ENCODE measurements around the gene LTBP1. TPM values are rescaled to one million over a fixed set of nuclear protein-coding genes. Genes with fewer than 3 reads are reported as not detected.

The LTBP1 gene
- total RNA-seq, 1 experiment from 2014 or later, result 12.5 TPM

- in situ Hi-C loops (cut with HindIII; ENCODE audit: low pct_unique_long_range_greater_than_20kb, low sequenced_read_pairs) (no loop called here), intact Hi-C loops (cut with micrococcal nuclease; ENCODE audit: unreplicated experiment) (no loop called here)
- Histone ChIP-seq H3K27me3 (ENCODE audit: control insufficient read depth, insufficient read depth, low read length) (no peaks in the 10 kb centered on the region), H3K4me1 (ENCODE audit: control insufficient read depth, insufficient read depth, low read length) (no peaks in the 10 kb centered on the region), H3K4me3 (ENCODE audit: low read depth in 2 of 2, low read length in 2 of 2) (no peak overlapping the region), H3K36me3 (ENCODE audit: control insufficient read depth, insufficient read depth, low read length) (no peaks in the 10 kb centered on the region), H3K9me3 (ENCODE audit: control insufficient read depth, insufficient read depth, low read depth, low read length) (no peaks in the 10 kb centered on the region), H3K27ac (ENCODE audit: low read length) (no peak overlapping the region)
- TF ChIP-seq TCF7L2 (IDR thresholded peaks at IDR 0.05; ENCODE audit: low read depth, low read length) (no peak), POLR2AphosphoS5 (IDR thresholded peaks at IDR 0.05; ENCODE audit: low read depth, low read length) (no peak), CTCF (IDR thresholded peaks at IDR 0.05) (no peak), REST (IDR thresholded peaks at IDR 0.05; ENCODE audit: insufficient read depth in 1 of 2, low read depth in 2 of 2, low read length in 1 of 2) (no peak), SIN3A (IDR thresholded peaks at IDR 0.05; ENCODE audit: borderline replicate concordance, insufficient read depth, low read depth, low read length) (no peak)
- ChIA-PET CTCF (no interaction called here), POLR2A (no interaction called here)
- ATAC-seq (no peak), DNase-seq (ENCODE audit: low read depth, low spot score) (no peak)
- no TSS peak for BruUV-seq (replicated peaks)
Measured at GRCh38 chr2:33042265-33042664, 95.5 kb downstream of the LTBP1 start.

GRCh38 chr2:33042819-33043218, 96.1 kb downstream of the LTBP1 start:
- Histone ChIP-seq H3K4me3 (ENCODE audit: low read depth in 2 of 2, low read length in 2 of 2) (no peak overlapping the region), H3K9me3 (ENCODE audit: control insufficient read depth, insufficient read depth, low read depth, low read length) (no peaks in the 10 kb centered on the region), H3K27ac (ENCODE audit: low read length) (no peak overlapping the region), H3K27me3 (ENCODE audit: control insufficient read depth, insufficient read depth, low read length) (no peaks in the 10 kb centered on the region), H3K36me3 (ENCODE audit: control insufficient read depth, insufficient read depth, low read length) (no peaks in the 10 kb centered on the region), H3K4me1 (ENCODE audit: control insufficient read depth, insufficient read depth, low read length) (no peaks in the 10 kb centered on the region)
- intact Hi-C loops (cut with micrococcal nuclease; ENCODE audit: unreplicated experiment) (no loop called here), in situ Hi-C loops (cut with HindIII; ENCODE audit: low pct_unique_long_range_greater_than_20kb, low sequenced_read_pairs) (no loop called here)
- ATAC-seq, result no peak
- POLR2A ChIA-PET, result no interaction called here
- no peak for DNase-seq (ENCODE audit: low read depth, low spot score)
- no peak for TF ChIP-seq REST (IDR thresholded peaks at IDR 0.05; ENCODE audit: insufficient read depth in 1 of 2, low read depth in 2 of 2, low read length in 1 of 2)
- TF ChIP-seq SIN3A (IDR thresholded peaks at IDR 0.05; ENCODE audit: borderline replicate concordance, insufficient read depth, low read depth, low read length), result no peak
- CTCF ChIA-PET, result no interaction called here
- BruUV-seq (replicated peaks), result no TSS peak

Data from Panc1 (cell line).